GM18505 (cell line): ENCODE results near the gene FGFR3.

Source experiments
- ATAC-seq: cut with Tn5 transposase; IDR thresholded peaks from one replicate; pipeline ENCODE4 v1.9.1; 2021; ENCODE audit not compliant: unreplicated experiment
- POLR2A ChIP-seq: IDR thresholded peaks from 4 replicates; pipeline ENCODE4 v1.6.1; 2011; ENCODE audit warnings: borderline replicate concordance; ENCODE audit not compliant: insufficient read depth, insufficient read length; ENCODE audit errors: extremely low read depth

The FGFR3 gene

DNA sequence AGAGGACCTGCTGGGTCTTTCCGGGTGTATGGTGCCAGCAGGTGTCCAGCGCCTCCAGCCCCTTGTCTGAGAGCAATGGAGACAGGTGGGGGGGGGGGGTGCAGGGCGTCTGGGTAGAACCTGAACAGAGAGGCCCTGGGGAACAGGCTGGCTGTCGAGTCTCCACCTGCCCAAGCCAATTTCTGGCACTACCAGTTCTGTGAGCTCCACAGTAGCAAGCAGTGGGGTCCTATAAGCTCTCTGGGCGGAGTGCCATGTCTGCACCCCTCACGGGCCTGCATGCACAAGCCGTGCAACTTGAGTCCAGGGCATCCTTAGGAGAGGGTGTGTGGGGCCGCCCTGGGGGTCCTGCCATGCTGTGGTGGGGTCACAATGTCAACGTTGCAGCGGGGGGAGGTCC is 10.1 kb upstream of the FGFR3 start:
- no peak for ATAC-seq
- TF ChIP-seq POLR2A, result no peak

DNA sequence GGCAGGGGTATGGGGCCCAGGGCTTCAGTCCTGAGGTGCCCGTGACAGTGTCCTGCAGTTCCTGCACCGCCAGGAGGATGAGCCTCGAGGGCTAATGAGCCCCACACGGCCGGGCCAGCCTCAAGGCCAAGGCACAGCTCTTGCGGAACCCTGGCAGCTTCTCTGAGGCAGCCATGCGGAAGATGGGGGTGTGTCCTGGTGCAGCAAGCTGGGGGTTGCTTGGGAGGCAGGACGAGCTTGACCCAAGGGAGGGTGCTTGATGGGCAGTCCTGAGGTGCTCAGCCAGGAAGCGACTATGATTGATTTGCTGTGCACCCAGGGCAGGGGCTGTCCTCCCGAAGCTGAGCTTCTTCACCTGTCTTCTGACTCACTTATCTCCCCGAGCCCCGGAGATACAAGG is 9.1 kb upstream of the FGFR3 start:
- no peak for TF ChIP-seq POLR2A
- ATAC-seq, result no peak

DNA sequence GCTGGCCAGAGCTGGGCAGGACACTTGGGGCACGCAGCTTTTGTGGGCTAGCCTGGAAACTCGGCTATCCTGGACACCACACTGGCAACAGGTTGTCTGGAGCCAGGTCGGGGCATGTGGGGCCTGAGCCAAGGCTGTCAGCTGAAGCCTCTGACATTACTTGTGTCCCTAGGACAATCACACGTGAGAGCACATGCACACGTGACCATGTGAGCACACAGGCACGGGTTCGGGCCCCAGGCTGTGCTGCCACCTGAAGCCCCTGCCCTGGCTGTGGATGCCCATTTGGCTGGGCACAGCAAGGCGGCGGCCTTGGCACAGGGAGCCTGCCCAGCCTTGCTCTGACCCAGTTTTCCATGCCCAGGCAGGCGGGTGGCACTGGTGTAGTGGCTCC is 8.7 kb upstream of the FGFR3 start:
- no peak for ATAC-seq

DNA sequence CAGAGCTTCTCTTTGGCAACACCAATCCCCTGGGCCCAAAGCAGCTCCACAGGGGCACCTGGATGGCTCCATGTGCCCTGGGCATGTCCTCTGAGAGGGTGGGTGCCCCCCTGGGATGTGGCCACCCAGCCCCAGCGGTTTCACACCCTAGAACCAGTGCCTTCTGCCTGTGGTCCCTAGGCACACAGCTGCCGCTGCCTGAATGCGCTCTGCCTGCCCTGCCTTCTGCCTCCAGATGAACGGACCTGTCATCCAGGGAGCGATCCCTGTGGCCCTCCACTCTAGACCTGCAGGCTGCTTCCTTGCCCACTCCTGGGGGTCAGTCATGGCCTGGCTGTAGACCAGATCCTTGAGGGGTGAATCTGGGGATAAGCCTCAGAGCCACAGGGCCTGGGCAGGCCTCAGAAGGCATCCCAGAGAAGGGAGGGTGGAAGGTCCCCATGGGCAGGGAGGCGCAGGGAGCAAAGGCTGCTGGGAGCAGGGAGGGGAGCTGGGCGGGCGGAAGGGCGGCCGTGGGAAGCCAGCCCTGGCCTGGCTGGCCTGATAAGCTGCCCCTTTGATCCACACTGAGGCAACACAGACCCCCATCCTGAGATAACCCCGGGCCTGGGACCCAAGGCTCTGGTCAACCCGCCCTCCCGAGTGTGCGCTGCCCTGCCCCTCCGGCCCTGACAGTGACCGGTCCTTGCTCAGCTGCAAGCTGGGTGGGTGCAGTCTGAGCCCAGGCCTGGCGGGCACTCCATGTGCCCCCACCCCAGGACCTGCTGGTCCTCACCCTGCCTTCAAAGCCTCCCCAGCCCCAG is 8.1 kb upstream of the FGFR3 start:
- TF ChIP-seq POLR2A, result no peak
- ATAC-seq, result no peak

More for the DNA sequence above, 8.7 kb upstream of the FGFR3 start:
- TF ChIP-seq POLR2A, result no peak

DNA sequence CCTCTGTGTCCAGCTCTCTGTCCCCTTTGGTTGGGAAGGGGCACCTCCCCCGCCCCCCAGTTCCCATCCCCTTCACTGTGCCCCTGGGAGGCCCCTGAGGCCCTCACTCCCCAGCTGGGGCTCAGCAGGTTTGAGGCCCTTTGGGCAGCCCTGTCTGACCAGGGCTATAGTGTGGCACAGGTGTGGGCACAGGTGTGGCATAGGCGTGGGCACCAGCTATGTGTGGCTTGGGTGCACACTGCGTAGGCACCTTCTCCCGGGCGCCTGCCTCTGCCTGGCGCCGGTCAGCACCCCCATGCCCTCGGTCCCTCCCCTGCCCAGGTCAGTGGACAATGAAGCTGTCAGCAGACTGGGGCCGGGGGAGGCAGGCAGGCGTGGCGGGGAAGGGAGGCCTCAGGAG is 7.5 kb upstream of the FGFR3 start:
- no peak for ATAC-seq
- no peak for TF ChIP-seq POLR2A

DNA sequence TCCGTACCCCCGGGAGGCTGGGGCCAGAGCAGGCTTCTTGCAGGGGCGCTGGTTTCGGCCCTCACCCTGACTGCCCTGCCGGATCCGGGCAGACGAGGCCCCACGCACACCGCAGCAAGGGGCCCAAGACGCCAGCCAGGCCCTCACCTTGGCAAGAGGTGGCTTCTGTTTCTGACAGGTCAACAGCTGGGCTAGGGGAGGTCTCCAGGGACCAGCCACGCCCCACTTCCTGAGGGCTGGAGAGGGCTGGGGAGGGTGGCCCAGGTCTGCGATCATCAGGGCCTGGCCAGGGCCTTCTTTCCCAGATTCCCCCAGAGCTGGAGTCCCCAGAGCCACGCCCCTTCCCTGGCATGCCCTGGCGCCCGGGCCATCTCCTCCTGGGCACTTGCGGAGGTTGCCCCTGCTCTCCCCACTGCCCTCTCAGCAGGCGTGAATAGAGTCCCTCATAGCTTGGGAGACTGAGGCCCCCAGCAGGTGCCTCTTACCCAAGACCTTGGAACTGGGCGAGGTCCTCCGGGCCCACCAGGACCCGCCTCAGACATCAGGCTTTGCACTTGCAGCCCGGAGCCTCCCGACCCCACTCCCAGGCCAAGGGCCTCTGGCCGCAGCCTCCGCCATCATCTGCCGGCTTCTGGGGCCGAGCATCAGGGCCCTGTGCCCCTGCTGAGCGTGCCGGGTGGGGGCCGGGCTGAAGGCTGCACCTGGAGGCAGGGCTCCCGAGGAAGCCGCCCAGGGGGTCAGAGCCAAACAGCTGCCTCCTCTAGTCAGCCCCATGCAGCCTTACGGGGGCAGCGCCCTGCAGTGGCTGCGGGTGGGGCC is 6.3 kb upstream of the FGFR3 start:
- ATAC-seq, result no peak
- no peak for TF ChIP-seq POLR2A

DNA sequence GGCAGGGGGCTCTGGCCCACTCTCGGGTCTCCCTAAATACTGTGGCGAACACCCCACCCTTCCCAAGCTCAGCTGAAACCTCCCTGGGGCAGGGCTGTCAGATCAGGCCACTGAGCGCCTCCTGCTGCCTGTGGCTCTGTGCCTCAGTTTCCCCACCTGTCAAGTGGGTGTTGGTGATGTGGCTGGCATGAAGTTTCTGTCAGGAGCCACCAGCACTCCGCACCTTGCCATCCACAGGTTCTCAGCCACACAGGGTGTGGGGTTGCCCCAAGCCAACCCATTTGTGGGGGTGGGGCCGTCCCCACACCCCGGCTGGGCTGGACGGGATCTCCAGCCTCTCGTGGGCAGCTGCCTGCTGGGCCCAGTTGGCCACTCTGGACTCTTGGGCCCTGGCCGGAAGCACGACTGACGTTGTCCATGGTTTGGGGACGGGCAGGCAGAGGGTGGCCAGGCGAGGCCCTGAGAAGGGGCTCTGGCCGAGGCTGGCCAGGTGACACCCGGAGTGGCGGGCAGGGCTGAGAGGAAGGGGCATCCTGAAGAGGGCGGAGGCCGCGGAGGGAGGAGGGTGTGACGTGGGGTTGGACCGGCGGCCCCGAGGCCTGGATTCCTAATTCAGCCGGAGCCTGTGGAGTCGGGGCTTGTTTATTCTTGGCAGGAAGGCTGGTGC is 5.5 kb upstream of the FGFR3 start:
- ATAC-seq, result no peak
- TF ChIP-seq POLR2A, result no peak

DNA sequence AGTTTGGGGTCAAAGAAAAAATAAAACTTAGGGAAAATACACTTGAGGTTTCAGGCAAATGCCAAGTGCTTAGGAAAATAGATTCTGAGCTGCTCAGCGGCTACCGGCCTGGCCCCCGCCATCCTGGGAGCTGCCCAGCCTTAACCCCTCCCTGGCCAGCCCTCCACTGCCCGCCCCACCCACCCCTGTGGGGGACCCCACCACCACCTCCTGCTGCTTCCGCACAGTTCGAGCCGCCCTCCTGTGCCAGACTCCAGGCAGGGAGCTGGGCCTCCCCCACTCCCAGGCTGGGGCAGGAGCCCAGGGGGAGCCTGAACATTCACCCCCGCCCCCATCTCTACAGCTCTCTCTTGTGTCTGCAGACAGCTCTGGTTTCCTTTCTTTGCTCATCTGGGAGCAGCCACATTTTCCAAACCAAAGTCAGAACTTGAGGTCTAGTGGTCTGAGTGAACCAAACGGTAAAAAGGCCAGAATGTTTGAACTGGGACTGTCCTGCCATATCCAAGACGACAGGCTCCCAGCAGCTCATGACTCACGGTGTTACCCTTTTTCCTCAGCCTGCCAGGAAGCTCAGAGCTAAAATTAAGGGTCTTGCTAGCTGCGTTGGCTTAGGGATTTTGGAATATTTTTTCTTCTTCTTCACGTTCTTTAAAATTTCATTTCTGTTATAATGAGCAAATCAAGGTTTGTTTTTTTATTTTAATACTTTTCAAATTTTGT is 4.7 kb upstream of the FGFR3 start:
- TF ChIP-seq POLR2A, result no peak
- no peak for ATAC-seq

DNA sequence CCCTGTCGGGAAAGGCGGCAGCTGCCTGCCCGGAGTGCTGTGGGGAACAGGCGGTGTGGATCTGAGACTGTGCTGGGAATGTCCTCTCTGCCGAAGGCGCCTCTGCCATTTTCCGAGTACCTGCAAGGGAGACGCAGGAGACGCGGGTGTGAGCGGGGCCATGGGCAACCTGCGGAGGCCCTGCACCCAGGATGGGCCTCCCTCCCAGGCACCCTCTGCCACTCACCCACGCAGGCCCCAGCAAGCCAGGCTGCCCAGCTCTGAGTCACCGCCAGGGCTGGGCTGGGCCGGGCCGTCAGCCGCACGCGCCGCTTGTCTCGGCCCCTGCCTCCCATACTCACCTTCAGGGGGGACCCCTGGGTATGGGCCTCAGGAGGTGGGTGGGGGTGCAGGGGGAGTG is 3.5 kb upstream of the FGFR3 start:
- no peak for TF ChIP-seq POLR2A

DNA sequence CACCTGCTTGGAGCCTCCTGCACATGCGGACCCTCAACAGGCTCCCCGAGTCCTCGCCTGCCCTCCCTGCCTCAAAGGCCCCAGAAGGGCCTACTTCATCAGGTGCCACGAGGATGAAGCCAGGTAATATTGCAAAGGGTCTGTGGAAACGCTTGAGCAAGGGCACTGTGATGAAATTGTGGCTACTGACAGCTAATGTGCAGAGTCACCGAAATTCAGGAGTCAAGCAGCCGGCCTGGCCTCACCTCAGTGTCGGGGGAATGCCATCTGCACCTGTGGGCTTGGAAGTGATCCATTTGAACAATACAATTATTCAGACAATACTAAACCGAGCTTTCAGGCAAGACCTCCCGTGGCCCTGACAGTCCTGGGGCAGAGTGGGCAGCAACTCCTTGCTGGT is 3.1 kb upstream of the FGFR3 start:
- no peak for TF ChIP-seq POLR2A
- ATAC-seq, result no peak

More for the DNA sequence above, 3.5 kb upstream of the FGFR3 start:
- ATAC-seq, result no peak

DNA sequence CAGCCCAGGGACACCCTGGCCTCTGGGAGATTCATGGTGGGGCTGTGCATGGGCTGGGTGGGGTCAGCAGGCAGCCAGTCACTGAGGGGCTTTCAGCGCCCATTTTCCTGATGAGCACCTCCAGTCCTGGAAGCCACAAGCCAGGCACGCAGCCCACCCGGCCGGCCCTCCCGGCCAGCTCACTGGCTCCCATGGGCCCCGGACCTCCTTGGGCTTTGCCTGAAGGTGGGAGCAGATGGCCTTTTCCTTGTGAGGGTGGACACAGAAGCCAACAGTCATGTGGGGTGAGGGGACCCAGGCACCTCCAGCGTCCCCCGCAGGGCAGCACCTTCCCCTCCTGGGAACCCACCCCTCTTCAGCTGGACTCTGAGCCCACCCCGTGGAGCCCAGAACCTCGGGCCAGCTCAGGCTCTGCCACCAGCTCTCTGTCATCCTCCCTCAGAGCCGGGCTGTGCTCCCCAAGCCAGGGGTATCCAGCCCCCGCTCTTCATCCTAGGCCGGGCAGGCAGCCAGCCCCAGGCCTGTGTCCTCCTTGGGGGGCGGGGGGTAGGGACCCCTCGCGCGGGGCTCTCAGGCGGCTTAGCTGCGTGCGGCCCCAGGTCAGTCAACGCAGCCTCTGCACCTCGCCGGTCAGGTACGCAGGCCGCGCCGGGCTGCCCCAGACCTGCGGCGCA is 798 bp upstream of the FGFR3 start:
- no peak for TF ChIP-seq POLR2A
- peak; percentile 13 for ATAC-seq

DNA sequence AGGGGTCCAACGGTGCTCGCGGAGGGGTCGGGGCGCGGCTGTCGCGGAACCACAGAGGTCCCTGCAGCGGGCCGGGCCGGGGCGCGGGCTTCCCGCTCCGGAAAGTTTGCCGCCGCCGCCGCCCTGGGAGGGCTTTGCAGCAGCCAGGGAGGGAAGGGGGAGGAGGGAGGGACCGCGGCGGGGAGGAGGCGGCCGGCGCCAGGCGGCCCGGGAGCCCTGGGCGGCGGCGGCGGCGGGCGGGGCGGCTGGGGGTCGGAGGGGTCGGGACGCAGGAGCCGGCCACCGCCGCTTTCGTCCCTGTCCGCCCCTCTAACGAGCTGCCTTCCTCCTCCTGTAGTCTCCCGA is 375 bp downstream of the FGFR3 start:
- TF ChIP-seq POLR2A, result no peak
- ATAC-seq, result peak; percentile 16
